CD14-positive monocyte (primary cell): ENCODE results near the gene PLA2G15. TPM values are rescaled to one million over a fixed set of nuclear protein-coding genes. Genes with fewer than 3 reads are reported as not detected.
A peak's percentile ranks its signal among the peaks of the same experiment; 100 is the strongest.

Experiments used
- DNase-seq, 3 donors: peaks; one replicate each; pipeline ENCODE4 v3.0.0-alpha.2; 2011 to 2022
- H2AFZ ChIP-seq: 2 replicates; pipeline ENCODE4 v1.6.0; 2012; ENCODE audit warnings: mild to moderate bottlenecking, low read depth, low read length, inconsistent platforms; ENCODE audit not compliant: insufficient read depth, poor library complexity, severe bottlenecking
- H3K27ac ChIP-seq, 2 donors: 1 replicate in 1 of 2; 2 replicates in 1 of 2; pipeline ENCODE4 v1.5.1; 2012 to 2013; ENCODE audit warnings: low read length in 2 of 2, control low read depth in 1 of 2, inconsistent platforms in 1 of 2, low read depth in 1 of 2, mild to moderate bottlenecking in 1 of 2
- H3K27me3 ChIP-seq, 2 donors: one replicate each; pipeline versions ENCODE4 v1.6.0 to v1.6.1; 2011 to 2013; ENCODE audit warnings: low read length in 2 of 2; ENCODE audit not compliant: control insufficient read depth in 2 of 2, insufficient read depth in 2 of 2
- H3K36me3 ChIP-seq, 2 donors: replicated peaks in 1 of 2; 1 replicate in 1 of 2; 2 replicates in 1 of 2; pipeline versions ENCODE4 v1.5.1 to v1.6.1; 2012 to 2013; ENCODE audit warnings: low read length in 2 of 2, control low read depth in 1 of 2, inconsistent platforms in 1 of 2, mild to moderate bottlenecking in 1 of 2; ENCODE audit not compliant: insufficient read depth in 2 of 2, control insufficient read depth in 1 of 2
- H3K4me1 ChIP-seq, 2 donors: 1 replicate in 1 of 2; 2 replicates in 1 of 2; pipeline versions ENCODE4 v1.5.1 to v1.6.1; 2012 to 2013; ENCODE audit warnings: low read length in 2 of 2, control low read depth in 1 of 2, inconsistent platforms in 1 of 2, mild to moderate bottlenecking in 1 of 2, moderate library complexity in 1 of 2; ENCODE audit not compliant: insufficient read depth in 2 of 2, control insufficient read depth in 1 of 2
- H3K4me2 ChIP-seq: replicated peaks from 2 replicates; pipeline ENCODE3; 2012; ENCODE audit warnings: low read length, moderate library complexity, mild to moderate bottlenecking; ENCODE audit not compliant: poor library complexity, severe bottlenecking; ENCODE audit errors: extremely low read depth
- H3K4me3 ChIP-seq, 3 experiments: fragments of 200-600 bp in 1 of 3; sonication (generic) in 1 of 3; replicated peaks in 1 of 3; 1 replicate in 2 of 3; 2 replicates in 1 of 3; pipeline ENCODE4 v1.5.1; 2011 to 2013; ENCODE audit warnings: low read length in 3 of 3, mild to moderate bottlenecking in 3 of 3, control low read depth in 2 of 3, low read depth in 2 of 3, inconsistent platforms in 1 of 3, moderate library complexity in 1 of 3
- H3K79me2 ChIP-seq: 2 replicates; pipeline ENCODE4 v1.6.0; 2012; ENCODE audit warnings: mild to moderate bottlenecking, control low read depth, inconsistent platforms, low read length, moderate library complexity; ENCODE audit not compliant: insufficient read depth
- H3K9ac ChIP-seq: 2 replicates; pipeline ENCODE4 v1.6.0; 2017; ENCODE audit warnings: low read length, mild to moderate bottlenecking; ENCODE audit not compliant: insufficient read depth, poor library complexity, severe bottlenecking
- H3K9me3 ChIP-seq, 2 donors: replicated peaks in 1 of 2; 1 replicate in 1 of 2; 2 replicates in 1 of 2; pipeline versions ENCODE4 v1.5.1 to v1.6.1; 2012 to 2013; ENCODE audit warnings: low read length in 2 of 2, control low read depth in 1 of 2; ENCODE audit not compliant: control insufficient read depth in 1 of 2, insufficient read depth in 1 of 2
- H4K20me1 ChIP-seq: 2 replicates; pipeline ENCODE4 v1.6.0; 2012; ENCODE audit warnings: mild to moderate bottlenecking, low read length, control low read depth, moderate library complexity; ENCODE audit not compliant: insufficient read depth
- H3K27ac Mint-ChIP-seq, 7 donors: one replicate each; pipeline ENCODE4 v1.8.0; 2020; ENCODE audit warnings: mild to moderate bottlenecking in 7 of 7, mixed read lengths in 7 of 7, moderate library complexity in 6 of 7, inconsistent platforms in 2 of 7
- H3K27me3 Mint-ChIP-seq, 3 donors: one replicate each; pipeline ENCODE4 v1.8.0; 2021 to 2022; ENCODE audit warnings: low read depth in 3 of 3, mild to moderate bottlenecking in 3 of 3, mixed read lengths in 3 of 3, moderate library complexity in 3 of 3, inconsistent platforms in 1 of 3
- H3K36me3 Mint-ChIP-seq, 2 donors: one replicate each; pipeline ENCODE4 v1.8.0; 2020; ENCODE audit warnings: mixed read lengths in 2 of 2, inconsistent platforms in 1 of 2, mild to moderate bottlenecking in 1 of 2
- H3K4me1 Mint-ChIP-seq: one replicate; pipeline ENCODE4 v1.8.0; 2020; ENCODE audit warnings: mild to moderate bottlenecking, mixed read lengths
- H3K4me3 Mint-ChIP-seq, 2 donors: one replicate each; pipeline ENCODE4 v1.8.0; 2020; ENCODE audit warnings: mild to moderate bottlenecking in 2 of 2, mixed read lengths in 2 of 2, moderate library complexity in 1 of 2
- H3K9me3 Mint-ChIP-seq, 7 donors: one replicate each; pipeline ENCODE4 v1.8.0; 2020 to 2022; ENCODE audit warnings: mixed read lengths in 7 of 7, mild to moderate bottlenecking in 6 of 7, moderate library complexity in 6 of 7, inconsistent platforms in 2 of 7
- CTCF ChIP-seq: fragments of 200-600 bp; IDR thresholded peaks from one replicate; pipeline ENCODE4 v1.8.0; 2022; ENCODE audit warnings: antibody characterized with exemption, mild to moderate bottlenecking
- WGBS: methylation state at CpG from one replicate; pipeline ENCODE4 v1.1.5; 2013; ENCODE audit warnings: missing lambda C conversion rate; ENCODE audit not compliant: insufficient coverage; 5-methylcytosine and 5-hydroxymethylcytosine counted together
- intact Hi-C, 2 donors: fragments of 100-400 bp; cut with micrococcal nuclease; formaldehyde crosslinking; loops; one replicate each; pipeline versions ENCODE4 v1.15.0 to v1.15.1; 2023
- polyA plus RNA-seq, 3 donors: library from polyadenylated mRNA; depleted of rRNA in 1 of 3; unstranded in 2 of 3; stranded (reverse) in 1 of 3; fragments of 300-500 nt in 2 of 3; fragments of >200 nt in 1 of 3; fragmentation: Illumina TruSeq in 2 of 3; gene quantifications; 1 replicate in 2 of 3; 2 replicates in 1 of 3; pipeline ENCODE4 v1.2.3, GENCODE V29; 2012 to 2021

PLA2G15 gene
- polyA plus RNA-seq, 3 donors: 27.8 to 34.8 (median 29.5) TPM

GRCh38 chr16:68284847-68285246, 39.7 kb downstream of the PLA2G15 start:
- no peak for TF ChIP-seq CTCF
- H3K79me2 ChIP-seq: peaks cover 38% of the 10 kb centered on the region
- intact Hi-C loops: no loop called here

DNA sequence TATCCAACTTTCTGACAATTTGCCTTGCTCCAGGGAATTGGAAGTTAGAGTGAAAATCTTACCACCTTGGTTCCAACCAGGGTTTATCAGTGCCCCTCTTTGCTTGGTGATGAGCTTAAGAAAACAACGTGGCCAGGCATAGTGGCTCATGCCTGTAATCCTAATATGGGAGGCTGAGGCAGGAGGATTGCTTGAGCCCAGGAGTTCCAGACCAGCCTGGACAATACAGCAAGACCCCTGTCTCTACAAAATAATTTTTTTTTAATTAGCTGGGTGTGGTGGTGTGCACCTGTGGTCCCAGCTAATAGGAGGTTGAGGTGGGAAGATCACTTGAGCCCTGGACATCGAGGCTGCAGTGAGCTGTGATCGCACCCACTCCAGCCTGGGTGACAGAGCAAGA, 40.5 kb downstream of the PLA2G15 start:
- no peak overlapping the region for H2AFZ ChIP-seq
- H3K4me1 ChIP-seq: peaks cover 75 to 79% of the 10 kb centered on the region in 2 donors
- H3K4me2 ChIP-seq: peak overlapping the region; percentile 68
- no peaks in the 10 kb centered on the region for H3K9me3 ChIP-seq
- intact Hi-C loops: no loop called here
- H3K36me3 ChIP-seq: peaks cover 12 to 42% of the 10 kb centered on the region in 2 donors
- H4K20me1 ChIP-seq: no peaks in the 10 kb centered on the region
- H3K9ac ChIP-seq: no peak overlapping the region
- DNase-seq: no peak
- H3K27ac ChIP-seq: peak overlapping the region; percentile 67 to 79
- 71% methylated on average over 1 of the region's 3 CpGs for WGBS
- TF ChIP-seq CTCF: no peak
- peak overlapping the region; percentile 84 to 99 (median 91) for H3K27ac Mint-ChIP-seq
- peak overlapping the region in 1 of 3 experiments; percentile 64 for H3K4me3 ChIP-seq
- no peaks in the 10 kb centered on the region for H3K27me3 ChIP-seq
- peaks cover 0 to 2% (median 0%) of the 10 kb centered on the region in 7 donors for H3K9me3 Mint-ChIP-seq
- H3K79me2 ChIP-seq: peaks cover 38% of the 10 kb centered on the region
- no peaks in the 10 kb centered on the region for H3K27me3 Mint-ChIP-seq
- peak overlapping the region; percentile 66 to 87 for H3K4me3 Mint-ChIP-seq
- H3K36me3 Mint-ChIP-seq: peaks cover 48 to 51% of the 10 kb centered on the region in 2 donors
- peaks cover 80% of the 10 kb centered on the region for H3K4me1 Mint-ChIP-seq

More at GRCh38 chr16:68284847-68285246, 39.7 kb downstream of the PLA2G15 start:
- peak; percentile 36 to 59 (median 53) for DNase-seq
- no peaks in the 10 kb centered on the region for H3K27me3 Mint-ChIP-seq
- H3K36me3 Mint-ChIP-seq: peaks cover 42 to 46% of the 10 kb centered on the region in 2 donors
- Histone ChIP-seq H3K4me3 (peak overlapping the region in 1 of 3 experiments; percentile 64), H3K36me3 (peaks cover 9 to 38% of the 10 kb centered on the region in 2 donors), H3K4me1 (peaks cover 68 to 74% of the 10 kb centered on the region in 2 donors), H4K20me1 (no peaks in the 10 kb centered on the region), H3K9ac (peak overlapping the region; percentile 16), H2AFZ (peak overlapping the region; percentile 17), H3K27me3 (no peaks in the 10 kb centered on the region), H3K4me2 (peak overlapping the region; percentile 68), H3K27ac (peak overlapping the region; percentile 67 to 79), H3K9me3 (no peaks in the 10 kb centered on the region)
- peak overlapping the region; percentile 86 to 99 (median 95) for H3K27ac Mint-ChIP-seq
- H3K4me1 Mint-ChIP-seq: peaks cover 75% of the 10 kb centered on the region
- H3K9me3 Mint-ChIP-seq: peaks cover 0 to 2% (median 0%) of the 10 kb centered on the region in 7 donors
- WGBS: 0% methylated on average over 4 of the region's 5 CpGs
- peak overlapping the region; percentile 69 to 89 for H3K4me3 Mint-ChIP-seq
